ENCODE data around the gene ST6GALNAC6.

DNA sequence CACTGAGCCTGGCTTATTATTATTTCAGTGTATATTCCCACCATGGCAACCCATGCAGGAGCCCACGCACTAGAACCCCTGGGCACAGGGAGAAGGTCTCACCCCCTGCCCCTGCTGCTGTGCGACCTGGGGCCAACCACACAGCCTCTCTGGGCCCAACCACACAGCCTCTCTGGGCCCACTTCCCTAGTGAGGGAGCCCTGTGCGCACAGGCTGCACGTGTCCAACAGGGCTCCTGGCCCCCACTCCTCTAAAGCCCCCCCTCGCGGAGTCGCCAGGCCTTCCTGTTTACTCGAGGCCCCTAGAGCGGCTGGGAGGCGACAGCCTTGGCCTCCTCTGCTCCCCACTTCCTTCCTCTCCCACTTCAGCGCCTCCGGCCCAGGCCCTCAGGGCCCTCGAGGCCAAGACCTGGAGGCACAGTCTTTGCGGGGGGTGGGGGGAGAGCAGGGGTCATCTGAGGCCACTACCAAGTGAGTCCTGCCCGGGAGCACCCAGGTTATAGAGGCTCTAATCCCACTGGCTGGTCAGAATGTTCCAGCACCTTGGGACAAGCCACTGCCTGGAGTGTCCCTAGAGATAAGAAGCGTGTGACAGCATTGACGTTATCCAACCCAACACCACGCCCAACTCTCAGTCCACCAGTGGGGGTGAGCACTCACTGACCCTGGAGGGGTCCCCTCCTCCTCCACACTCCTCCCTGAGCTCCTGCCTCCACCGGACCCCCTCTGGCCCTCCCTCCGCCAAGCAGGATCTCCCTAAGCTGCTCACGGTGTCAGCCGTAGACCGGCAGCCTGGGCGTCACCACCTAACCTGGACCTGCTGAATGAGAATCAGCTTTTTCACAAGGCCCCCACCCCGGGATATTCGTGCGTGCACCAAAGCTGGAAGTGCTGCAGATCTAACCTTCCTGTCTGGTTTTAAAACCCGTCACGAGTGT lies 37.1 kb downstream of the ST6GALNAC6 start:
- no peak for TF ChIP-seq POLR2AphosphoS5 (IDR thresholded peaks at IDR 0.05)
- TF ChIP-seq, protein P1, sequence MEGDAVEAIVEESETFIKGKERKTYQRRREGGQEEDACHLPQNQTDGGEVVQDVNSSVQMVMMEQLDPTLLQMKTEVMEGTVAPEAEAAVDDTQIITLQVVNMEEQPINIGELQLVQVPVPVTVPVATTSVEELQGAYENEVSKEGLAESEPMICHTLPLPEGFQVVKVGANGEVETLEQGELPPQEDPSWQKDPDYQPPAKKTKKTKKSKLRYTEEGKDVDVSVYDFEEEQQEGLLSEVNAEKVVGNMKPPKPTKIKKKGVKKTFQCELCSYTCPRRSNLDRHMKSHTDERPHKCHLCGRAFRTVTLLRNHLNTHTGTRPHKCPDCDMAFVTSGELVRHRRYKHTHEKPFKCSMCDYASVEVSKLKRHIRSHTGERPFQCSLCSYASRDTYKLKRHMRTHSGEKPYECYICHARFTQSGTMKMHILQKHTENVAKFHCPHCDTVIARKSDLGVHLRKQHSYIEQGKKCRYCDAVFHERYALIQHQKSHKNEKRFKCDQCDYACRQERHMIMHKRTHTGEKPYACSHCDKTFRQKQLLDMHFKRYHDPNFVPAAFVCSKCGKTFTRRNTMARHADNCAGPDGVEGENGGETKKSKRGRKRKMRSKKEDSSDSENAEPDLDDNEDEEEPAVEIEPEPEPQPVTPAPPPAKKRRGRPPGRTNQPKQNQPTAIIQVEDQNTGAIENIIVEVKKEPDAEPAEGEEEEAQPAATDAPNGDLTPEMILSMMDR (IDR thresholded peaks at IDR 0.05; ENCODE audit: poor library complexity, severe bottlenecking): no peak
- TF ChIP-seq RAD21 (conservative IDR thresholded peaks at IDR 0.05): no peak
- TF ChIP-seq TAF1 (IDR thresholded peaks at IDR 0.05; ENCODE audit: low read depth): no peak
- TF ChIP-seq EP300 (conservative IDR thresholded peaks at IDR 0.05; ENCODE audit: poor library complexity, severe bottlenecking): no peak

Measured in neural cell (in vitro differentiated cells).